Inflammatory macrophage treated with lipopolysaccharide for 1 hour (primary cell): ENCODE measurements around the gene DDX56.
"Not testable (repeated sequence)": the region's sequence is repeated elsewhere in the genome, so short reads cannot be mapped to it uniquely, and the experiment has no call there.

Source experiments
- DNase-seq, 2 donors: peaks; one replicate each; pipeline ENCODE4 v3.0.0-alpha.2; 2020 to 2022

Gene DDX56

GRCh38 chr7:44573464-44574286, at the start of gene DDX56:
Gene DDX56 (minus strand): TSS chr7:44573908. CDS start chr7:44573895, 13 bp downstream.
- DNase-seq, result peak; percentile 94 to 97

GRCh38 chr7:44622342-44623151, 48.8 kb upstream of the DDX56 start:
- DNase-seq, result peak; percentile 52 to 63

- no peak for DNase-seq
These were observed 48.0 kb upstream of the DDX56 start for GRCh38 chr7:44621750-44622103.

GRCh38 chr7:44621034-44621749, 47.5 kb upstream of the DDX56 start:
- DNase-seq, result peak; percentile 80 to 82

- no peak for DNase-seq
These were observed 45.0 kb upstream of the DDX56 start for GRCh38 chr7:44618753-44619152.

GRCh38 chr7:44618045-44618444, 44.3 kb upstream of the DDX56 start:
- DNase-seq, result no peak

- peak; percentile 31 to 56 for DNase-seq
These were observed 43.6 kb upstream of the DDX56 start for GRCh38 chr7:44617225-44617890.

GRCh38 chr7:44616545-44616944, 42.8 kb upstream of the DDX56 start:
- no peak for DNase-seq

- no peak for DNase-seq
These were observed 42.1 kb upstream of the DDX56 start for GRCh38 chr7:44615793-44616192.

GRCh38 chr7:44615149-44615611, 41.5 kb upstream of the DDX56 start:
- DNase-seq, result peak; percentile 82 to 88

- DNase-seq, result no peak
These were observed 36.1 kb upstream of the DDX56 start for GRCh38 chr7:44609829-44610228.

GRCh38 chr7:44608916-44609648, 35.4 kb upstream of the DDX56 start:
- no peak for DNase-seq

- no peak for DNase-seq
These were observed 33.7 kb upstream of the DDX56 start for GRCh38 chr7:44607141-44608068.

- DNase-seq, result peak; percentile 98 to 99
These were observed 32.8 kb upstream of the DDX56 start, which contains the start of gene OGDH for GRCh38 chr7:44606341-44607140. Gene OGDH (plus strand): TSS chr7:44606627. CDS start chr7:44624344, 17,717 bp downstream.

- DNase-seq, result no peak
These were observed 31.2 kb upstream of the DDX56 start for GRCh38 chr7:44604941-44605340.

- DNase-seq, result no peak
These were observed 29.5 kb upstream of the DDX56 start for GRCh38 chr7:44603193-44603592.

- no peak for DNase-seq
These were observed 28.8 kb upstream of the DDX56 start for GRCh38 chr7:44602576-44602910.

GRCh38 chr7:44599222-44599621, 25.5 kb upstream of the DDX56 start:
- no peak for DNase-seq

GRCh38 chr7:44597181-44597580, 23.5 kb upstream of the DDX56 start:
- DNase-seq, result not testable (repeated sequence)
